Activated T-cell treated with anti-CD3 and anti-CD28 coated beads, Interleukin-2, amount 50 U/mL, for 72 hours (primary cell): ENCODE data around the gene TH. TPM values are rescaled to one million over a fixed set of nuclear protein-coding genes. Genes with fewer than 3 reads are reported as not detected.

ENCODE experiments used
- ATAC-seq, 2 donors: fragments of 150-1000 bp; cut with Tn5 transposase; replicated peaks in 1 of 2; 2 replicates each; pipeline ENCODE4 v1.10.0; 2021; ENCODE audit warnings: moderate library complexity in 2 of 2, mild to moderate bottlenecking in 1 of 2
- DNase-seq, 2 donors: peaks; one replicate each; pipeline ENCODE4 v3.0.0; 2021 to 2022; ENCODE audit warnings: mixed read lengths in 1 of 2
- H3K27ac Mint-ChIP-seq: one replicate; pipeline ENCODE4 v1.8.0; 2022; ENCODE audit warnings: mild to moderate bottlenecking, moderate library complexity, mixed read lengths
- H3K27me3 Mint-ChIP-seq: one replicate; pipeline ENCODE4 v1.8.0; 2022; ENCODE audit warnings: low read depth, mixed read lengths
- H3K36me3 Mint-ChIP-seq, 2 donors: one replicate each; pipeline ENCODE4 v1.8.0; 2022; ENCODE audit warnings: mixed read lengths in 2 of 2, mild to moderate bottlenecking in 1 of 2; ENCODE audit not compliant: insufficient read depth in 2 of 2
- H3K4me1 Mint-ChIP-seq: one replicate; pipeline ENCODE4 v1.8.0; 2022; ENCODE audit warnings: low read depth, mixed read lengths
- H3K4me3 Mint-ChIP-seq, 2 donors: one replicate each; pipeline ENCODE4 v1.8.0; 2022; ENCODE audit warnings: mild to moderate bottlenecking in 2 of 2, mixed read lengths in 2 of 2, moderate library complexity in 2 of 2
- H3K9me3 Mint-ChIP-seq, 2 donors: one replicate each; pipeline ENCODE4 v1.8.0; 2022; ENCODE audit warnings: mixed read lengths in 2 of 2
- total RNA-seq, 2 donors: library from RNA; stranded (reverse); gene quantifications; one replicate each; pipeline ENCODE4 v1.2.3, GENCODE V29; 2022

TH gene
- total RNA-seq, 2 donors from 2014 or later, result not detected

GRCh38 chr11:2213384-2213842, 41.8 kb upstream of the TH start:
- ATAC-seq, result peak; percentile 73 to 77
- no peaks in the 10 kb centered on the region for H3K9me3 Mint-ChIP-seq
- H3K27ac Mint-ChIP-seq, result no peak overlapping the region
- DNase-seq, result no peak
- H3K36me3 Mint-ChIP-seq, result no peaks in the 10 kb centered on the region
- H3K4me1 Mint-ChIP-seq, result peaks cover 10% of the 10 kb centered on the region
- H3K4me3 Mint-ChIP-seq, result peak overlapping the region; percentile 26 to 40
- H3K27me3 Mint-ChIP-seq, result no peaks in the 10 kb centered on the region

DNA sequence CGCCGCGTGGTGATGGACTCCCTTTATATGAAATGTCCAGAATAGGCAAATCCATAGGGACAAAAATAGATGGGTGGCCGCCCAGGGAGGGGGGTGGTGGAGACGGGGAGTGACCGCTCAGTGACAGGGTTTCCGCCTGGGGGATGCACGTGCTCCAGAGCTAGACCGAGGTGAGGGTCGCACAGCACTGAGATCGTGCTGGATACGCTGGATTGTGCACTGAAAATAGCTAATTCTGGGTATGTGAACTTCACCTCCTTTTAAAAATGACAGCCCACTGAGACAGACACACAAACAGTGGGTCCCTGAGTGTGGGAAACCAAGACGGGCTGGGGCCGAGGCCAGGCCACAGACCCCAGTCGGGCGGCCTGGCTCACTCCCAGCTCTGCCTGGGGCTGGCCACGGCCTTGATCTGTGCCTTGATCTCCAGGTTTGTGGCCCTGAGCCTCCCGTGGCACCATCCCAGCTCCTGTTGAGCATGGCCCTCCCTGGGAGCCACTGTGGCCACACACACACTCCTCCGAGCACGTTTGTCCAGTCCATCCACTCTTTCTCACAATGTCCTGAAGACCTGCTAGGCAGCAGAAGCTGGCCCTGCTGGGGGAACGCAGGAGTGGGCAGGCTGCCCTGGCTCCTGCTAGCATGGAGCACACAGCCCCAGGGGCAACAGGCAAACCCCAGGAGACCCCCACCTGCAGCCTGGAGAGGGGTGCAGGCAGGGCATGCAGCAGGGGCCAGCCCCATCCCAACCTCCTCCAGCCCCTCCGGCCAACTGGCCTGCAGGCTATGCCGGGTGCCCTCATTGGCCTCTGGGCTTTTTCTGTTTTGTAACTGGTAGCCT, 41.0 kb upstream of the TH start:
- no peaks in the 10 kb centered on the region for H3K27me3 Mint-ChIP-seq
- H3K36me3 Mint-ChIP-seq, result no peaks in the 10 kb centered on the region
- DNase-seq (no peak), ATAC-seq (no peak)
- no peak overlapping the region for H3K27ac Mint-ChIP-seq
- peaks cover 10% of the 10 kb centered on the region for H3K4me1 Mint-ChIP-seq
- H3K4me3 Mint-ChIP-seq, result no peak overlapping the region
- no peaks in the 10 kb centered on the region for H3K9me3 Mint-ChIP-seq

GRCh38 chr11:2211113-2211971, 39.7 kb upstream of the TH start:
- Mint-ChIP-seq H3K9me3 (no peaks in the 10 kb centered on the region), H3K27ac (no peak overlapping the region), H3K27me3 (no peaks in the 10 kb centered on the region), H3K4me3 (no peak overlapping the region), H3K36me3 (no peaks in the 10 kb centered on the region), H3K4me1 (peaks cover 10% of the 10 kb centered on the region)
- ATAC-seq (no peak), DNase-seq (no peak)

- Mint-ChIP-seq H3K4me1 (peaks cover 10% of the 10 kb centered on the region), H3K27ac (no peak overlapping the region), H3K27me3 (no peaks in the 10 kb centered on the region)
Observed at GRCh38 chr11:2210366-2211112, 38.9 kb upstream of the TH start.

DNA sequence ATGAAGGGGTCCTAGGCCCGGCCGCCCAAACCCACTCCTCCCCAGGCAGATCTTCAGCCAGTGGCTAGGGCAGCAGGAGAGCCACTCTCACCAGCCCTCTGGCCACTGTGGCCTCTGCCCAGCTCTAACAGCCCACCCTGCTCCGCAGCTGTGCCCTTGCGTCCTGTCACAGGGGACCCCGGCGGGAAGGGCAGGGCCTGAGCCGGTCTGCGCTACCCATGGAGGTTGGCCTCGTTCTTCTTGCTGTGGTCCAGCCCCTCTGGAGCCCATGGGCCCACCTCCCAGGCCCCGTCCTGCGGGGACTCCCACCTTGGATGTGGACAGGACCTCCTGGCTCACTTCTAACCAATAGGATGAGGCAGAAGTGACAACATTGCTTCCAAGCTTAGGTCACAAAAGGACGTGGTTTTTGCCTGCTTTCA, 38.3 kb upstream of the TH start:
- no peak for ATAC-seq
- H3K9me3 Mint-ChIP-seq, result no peaks in the 10 kb centered on the region
- H3K4me1 Mint-ChIP-seq, result peaks cover 10% of the 10 kb centered on the region
- no peak for DNase-seq
- no peak overlapping the region for H3K4me3 Mint-ChIP-seq
- no peaks in the 10 kb centered on the region for H3K27me3 Mint-ChIP-seq
- no peak overlapping the region for H3K27ac Mint-ChIP-seq
- H3K36me3 Mint-ChIP-seq, result no peaks in the 10 kb centered on the region

More at GRCh38 chr11:2210366-2211112, 38.9 kb upstream of the TH start:
- ATAC-seq (no peak), DNase-seq (no peak)
- Mint-ChIP-seq H3K36me3 (no peaks in the 10 kb centered on the region), H3K4me3 (no peak overlapping the region), H3K9me3 (no peaks in the 10 kb centered on the region)

GRCh38 chr11:2209370-2209801, 37.8 kb upstream of the TH start:
- no peak for ATAC-seq
- Mint-ChIP-seq H3K9me3 (no peaks in the 10 kb centered on the region), H3K36me3 (no peaks in the 10 kb centered on the region), H3K4me1 (peaks cover 10% of the 10 kb centered on the region), H3K27me3 (no peaks in the 10 kb centered on the region), H3K27ac (no peak overlapping the region), H3K4me3 (no peak overlapping the region)
- DNase-seq, result no peak

DNA sequence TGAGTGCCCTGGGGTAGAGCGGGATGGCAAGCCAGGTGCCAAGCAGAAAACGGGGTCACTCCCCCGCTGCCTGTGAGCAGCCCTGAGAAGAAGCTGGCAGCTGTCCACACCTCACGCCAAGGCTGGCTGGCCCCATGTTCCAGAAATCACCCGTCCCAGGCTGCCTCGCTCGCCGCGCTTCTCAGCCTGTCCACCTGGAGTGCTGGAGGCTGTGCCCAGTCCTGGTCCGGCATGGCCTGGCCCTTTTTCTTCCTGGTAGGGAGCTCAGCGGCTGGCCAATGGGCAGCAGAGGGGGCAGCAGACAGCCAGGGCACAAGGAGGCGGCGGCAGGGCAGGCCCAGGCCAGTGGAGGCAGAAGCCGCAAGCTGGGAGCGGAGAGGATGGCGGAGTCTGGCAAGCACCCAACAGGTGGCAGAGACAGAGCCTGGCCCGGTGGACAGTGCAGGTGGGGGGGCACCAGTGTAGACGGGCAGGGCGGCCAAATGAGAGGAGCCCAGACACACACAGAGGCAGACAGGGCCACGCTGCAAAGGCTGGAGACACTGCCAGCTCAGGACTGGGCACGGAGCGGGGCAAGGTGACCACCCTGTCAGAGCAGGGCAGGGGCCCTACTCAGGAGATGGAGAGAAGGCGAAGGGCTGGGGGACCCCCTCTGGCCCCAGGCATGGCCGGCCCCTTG, 37.2 kb upstream of the TH start:
- Mint-ChIP-seq H3K36me3 (no peaks in the 10 kb centered on the region), H3K27ac (no peak overlapping the region), H3K4me1 (peaks cover 7% of the 10 kb centered on the region), H3K9me3 (no peaks in the 10 kb centered on the region), H3K27me3 (no peaks in the 10 kb centered on the region), H3K4me3 (no peak overlapping the region)
- ATAC-seq (no peak), DNase-seq (no peak)

- DNase-seq (no peak), ATAC-seq (no peak)
- no peaks in the 10 kb centered on the region for H3K4me1 Mint-ChIP-seq
- no peaks in the 10 kb centered on the region for H3K27me3 Mint-ChIP-seq
- H3K36me3 Mint-ChIP-seq, result no peaks in the 10 kb centered on the region
- H3K27ac Mint-ChIP-seq, result no peak overlapping the region
- H3K9me3 Mint-ChIP-seq, result no peaks in the 10 kb centered on the region
- no peak overlapping the region for H3K4me3 Mint-ChIP-seq
Observed at GRCh38 chr11:2207773-2208621, 36.4 kb upstream of the TH start.

DNA sequence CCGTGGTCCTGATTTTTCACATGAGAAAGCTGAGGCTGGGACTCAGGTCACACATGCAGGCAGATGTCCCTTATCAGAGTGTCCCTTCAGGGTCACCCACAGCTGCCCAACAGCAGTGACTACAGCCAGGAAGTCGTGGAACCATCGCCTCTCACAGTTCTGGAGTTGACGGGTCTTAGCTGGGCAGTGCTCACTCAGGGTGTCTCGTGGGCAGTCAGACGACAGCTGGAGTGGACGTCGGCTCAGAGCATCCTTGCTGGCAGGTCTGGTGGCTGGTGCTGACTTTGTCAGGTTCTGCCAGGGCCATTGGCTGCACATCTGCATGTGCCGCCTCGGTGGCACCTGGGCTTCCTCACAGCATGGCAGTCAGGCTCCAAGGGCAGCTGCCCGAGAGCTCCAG, 35.6 kb upstream of the TH start:
- H3K9me3 Mint-ChIP-seq, result no peaks in the 10 kb centered on the region
- no peaks in the 10 kb centered on the region for H3K27me3 Mint-ChIP-seq
- H3K4me1 Mint-ChIP-seq, result no peaks in the 10 kb centered on the region
- no peak for DNase-seq
- H3K27ac Mint-ChIP-seq, result no peak overlapping the region
- no peak overlapping the region for H3K4me3 Mint-ChIP-seq
- H3K36me3 Mint-ChIP-seq, result no peaks in the 10 kb centered on the region
- ATAC-seq, result no peak

DNA sequence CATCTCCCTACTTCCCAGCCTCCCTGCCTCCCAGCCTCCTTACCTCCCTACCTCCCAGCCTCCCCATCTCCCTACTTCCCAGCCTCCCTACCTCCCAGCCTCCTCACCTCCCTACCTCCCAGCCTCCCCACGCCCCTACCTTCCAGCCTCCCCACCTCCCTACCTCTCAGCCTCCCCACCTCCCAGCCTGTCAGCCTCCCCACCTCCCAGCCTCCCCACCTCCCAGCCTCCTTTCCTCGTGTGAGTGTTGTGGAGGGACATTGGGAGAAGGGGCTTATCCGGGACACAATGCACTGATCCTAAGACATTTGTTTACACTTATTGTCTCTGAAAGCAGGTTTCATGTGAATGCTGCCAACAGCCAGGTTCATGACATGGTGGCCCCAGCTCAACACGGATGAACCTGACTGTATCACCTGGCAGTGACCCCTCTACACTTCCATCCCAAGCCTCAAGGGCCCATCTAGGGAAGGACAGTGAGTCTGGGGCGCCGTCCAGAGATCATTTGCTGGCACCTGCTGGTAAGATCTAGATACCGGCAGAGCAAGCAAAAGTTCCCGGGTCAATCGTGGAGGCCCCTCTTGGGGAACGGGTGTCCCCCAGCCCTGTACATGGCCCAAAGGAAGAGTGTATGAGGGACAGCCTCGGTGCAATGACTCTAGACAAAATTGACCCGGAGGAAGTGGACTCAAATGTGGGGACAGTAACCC, 34.5 kb upstream of the TH start:
- Mint-ChIP-seq H3K36me3 (no peaks in the 10 kb centered on the region), H3K27me3 (no peaks in the 10 kb centered on the region), H3K27ac (no peak overlapping the region), H3K4me3 (no peak overlapping the region), H3K9me3 (no peaks in the 10 kb centered on the region), H3K4me1 (no peaks in the 10 kb centered on the region)
- ATAC-seq (no peak), DNase-seq (no peak)

- no peak for DNase-seq
Observed at GRCh38 chr11:2205214-2205720, 33.7 kb upstream of the TH start.

More at GRCh38 chr11:2205214-2205720, 33.7 kb upstream of the TH start:
- no peak overlapping the region for H3K4me3 Mint-ChIP-seq
- no peaks in the 10 kb centered on the region for H3K4me1 Mint-ChIP-seq
- H3K27ac Mint-ChIP-seq, result no peak overlapping the region
- H3K36me3 Mint-ChIP-seq, result no peaks in the 10 kb centered on the region
- H3K27me3 Mint-ChIP-seq, result no peaks in the 10 kb centered on the region
- peaks cover 1 to 2% of the 10 kb centered on the region in 2 donors for H3K9me3 Mint-ChIP-seq
- no peak for ATAC-seq
